ENCODE measurements around the gene GABRG3. TPM values are rescaled to one million over a fixed set of nuclear protein-coding genes. Genes with fewer than 3 reads are reported as not detected.

Gene GABRG3
- total RNA-seq, 1 experiment from 2014 or later = 0.15 TPM

DNA sequence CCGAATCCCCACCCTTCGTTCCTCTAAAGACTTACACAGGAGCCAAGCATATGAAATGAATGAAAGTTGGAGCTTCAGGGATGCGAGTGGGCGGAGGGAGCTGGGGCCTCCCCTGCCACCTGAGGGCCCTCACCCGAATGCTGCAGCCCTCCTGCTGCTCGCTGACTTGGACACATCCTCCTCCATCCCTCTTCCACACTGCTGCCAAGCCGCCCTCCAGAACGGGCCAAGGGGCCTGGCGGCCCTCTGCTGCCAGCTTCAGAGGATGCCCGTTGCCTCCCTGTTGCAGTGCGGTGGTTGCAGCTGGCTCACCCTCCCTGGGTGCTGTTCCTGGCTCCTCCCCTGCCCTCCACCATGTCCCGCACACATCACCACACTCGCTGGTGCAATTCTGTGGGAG, 71.2 kb downstream of the GABRG3 start:
- no peak for TF ChIP-seq CTCF (conservative IDR thresholded peaks at IDR 0.05)
- Histone ChIP-seq H3K23me2 (ENCODE audit: insufficient read length, low read depth, low read length, poor library complexity, severe bottlenecking) (no peaks in the 10 kb centered on the region), H2AK5ac (ENCODE audit: insufficient read length, low read length) (no peak overlapping the region), H2BK120ac (ENCODE audit: low read depth, low read length, poor library complexity, severe bottlenecking) (no peak overlapping the region), H4K5ac (ENCODE audit: insufficient read length, low read depth, low read length) (no peak overlapping the region), H3K56ac (ENCODE audit: insufficient read length, low read depth, low read length) (no peak overlapping the region), H3K9me3 (ENCODE audit: control insufficient read depth, low read depth, low read length) (no peaks in the 10 kb centered on the region), H3K27me3 (ENCODE audit: insufficient read depth, low read length) (no peaks in the 10 kb centered on the region), H2BK15ac (ENCODE audit: low read depth, low read length) (no peak overlapping the region), H2BK20ac (ENCODE audit: low read depth, low read length, poor library complexity, severe bottlenecking) (no peak overlapping the region), H3K4ac (ENCODE audit: low read depth, low read length) (no peak overlapping the region), H2BK12ac (ENCODE audit: insufficient read length, low read depth, low read length) (no peak overlapping the region), H3K14ac (ENCODE audit: insufficient read depth, low read length) (no peak overlapping the region), H4K20me1 (ENCODE audit: control insufficient read depth, insufficient read depth, insufficient read length) (no peaks in the 10 kb centered on the region), H3K79me2 (ENCODE audit: insufficient read depth, low read length) (no peaks in the 10 kb centered on the region), H3K4me1 (ENCODE audit: insufficient read depth, low read length) (no peaks in the 10 kb centered on the region), H4K8ac (replicated peaks; ENCODE audit: insufficient read length, low read depth, low read length) (no peak overlapping the region), H2AFZ (ENCODE audit: low read length) (no peak overlapping the region), H2BK5ac (ENCODE audit: insufficient read length, low read length) (no peak overlapping the region), H3K9ac (ENCODE audit: extremely low read depth, insufficient read length, low read length) (no peak overlapping the region), H3T11ph (ENCODE audit: low read length) (no peak overlapping the region), H3K23ac (ENCODE audit: insufficient read length, low read depth, low read length) (no peak overlapping the region), H3K27ac (ENCODE audit: insufficient read length, low read depth, low read length) (no peak overlapping the region), H4K91ac (ENCODE audit: insufficient read length, low read depth, low read length) (no peak overlapping the region), H3K18ac (ENCODE audit: insufficient read length, low read depth, low read length) (no peak overlapping the region), H3K4me2 (ENCODE audit: insufficient read depth, insufficient read length, low read length) (no peak overlapping the region), H3K79me1 (ENCODE audit: insufficient read depth, low read depth, low read length, poor library complexity, severe bottlenecking) (no peaks in the 10 kb centered on the region)
- no peak overlapping the region for H3K4me3 Mint-ChIP-seq
- no peaks in the 10 kb centered on the region for H3K36me3 Mint-ChIP-seq (ENCODE audit: insufficient read depth in 1 of 3, low read depth in 3 of 3)
- no peak for DNase-seq
- no peak overlapping the region for H3K27ac Mint-ChIP-seq
- H3K27me3 Mint-ChIP-seq (ENCODE audit: low read depth) = no peaks in the 10 kb centered on the region; the same call in 1 of the 2 replicates
- peaks cover 0 to 3% of the 10 kb centered on the region in 2 experiments; a peak in 2 of 5 replicates for H3K9me3 Mint-ChIP-seq
- WGBS (ENCODE audit: extremely low coverage, insufficient read length, low lambda C conversion rate) = no CpG with 5 or more reads among the region's 13 CpGs
- no peaks in the 10 kb centered on the region for H3K4me1 Mint-ChIP-seq
